AG09319 (cell line): ENCODE results near the gene HERC6.

Source experiments
- DNase-seq: peaks from one replicate; pipeline ENCODE4 v3.0.0-alpha.2; 2010; ENCODE audit warnings: low read depth; ENCODE audit errors: extremely low read depth
- TF ChIP-seq, protein P1 (sequence below): IDR thresholded peaks from 2 replicates; pipeline ENCODE4 v1.5.1; 2011; ENCODE audit warnings: low read depth, mild to moderate bottlenecking, inconsistent platforms, low read length, moderate library complexity

The HERC6 gene

DNA sequence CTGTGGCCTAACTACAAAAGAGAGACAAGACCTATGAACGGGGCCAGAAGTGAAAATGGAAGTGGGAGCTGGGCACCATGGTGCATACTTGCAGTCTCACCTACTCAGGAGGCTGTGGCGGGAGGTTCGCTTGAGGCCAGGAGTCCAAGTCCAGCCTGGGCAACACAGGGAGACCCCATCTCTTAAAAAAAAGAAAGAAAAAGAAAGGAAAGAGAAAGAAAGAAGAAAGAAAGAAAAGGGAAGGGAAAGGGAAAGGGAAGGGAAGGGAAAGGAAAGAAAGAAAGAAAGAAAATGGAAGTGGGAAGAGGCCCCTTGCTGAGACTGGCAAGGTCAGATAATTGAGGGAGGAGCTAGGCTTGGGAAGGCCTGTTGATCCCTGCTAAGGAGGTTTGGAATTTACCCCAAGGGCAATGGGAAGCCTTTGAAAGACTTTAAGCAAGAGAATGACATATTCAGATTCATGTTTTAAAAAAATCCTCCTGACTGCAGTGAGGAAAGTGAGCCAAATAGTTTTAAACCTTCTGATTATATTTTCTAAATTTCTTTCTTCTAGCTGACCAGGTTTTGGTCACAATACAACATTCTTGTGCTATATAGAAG is 60.6 kb downstream of the HERC6 start:
- no peak for DNase-seq
- TF ChIP-seq, protein P1, sequence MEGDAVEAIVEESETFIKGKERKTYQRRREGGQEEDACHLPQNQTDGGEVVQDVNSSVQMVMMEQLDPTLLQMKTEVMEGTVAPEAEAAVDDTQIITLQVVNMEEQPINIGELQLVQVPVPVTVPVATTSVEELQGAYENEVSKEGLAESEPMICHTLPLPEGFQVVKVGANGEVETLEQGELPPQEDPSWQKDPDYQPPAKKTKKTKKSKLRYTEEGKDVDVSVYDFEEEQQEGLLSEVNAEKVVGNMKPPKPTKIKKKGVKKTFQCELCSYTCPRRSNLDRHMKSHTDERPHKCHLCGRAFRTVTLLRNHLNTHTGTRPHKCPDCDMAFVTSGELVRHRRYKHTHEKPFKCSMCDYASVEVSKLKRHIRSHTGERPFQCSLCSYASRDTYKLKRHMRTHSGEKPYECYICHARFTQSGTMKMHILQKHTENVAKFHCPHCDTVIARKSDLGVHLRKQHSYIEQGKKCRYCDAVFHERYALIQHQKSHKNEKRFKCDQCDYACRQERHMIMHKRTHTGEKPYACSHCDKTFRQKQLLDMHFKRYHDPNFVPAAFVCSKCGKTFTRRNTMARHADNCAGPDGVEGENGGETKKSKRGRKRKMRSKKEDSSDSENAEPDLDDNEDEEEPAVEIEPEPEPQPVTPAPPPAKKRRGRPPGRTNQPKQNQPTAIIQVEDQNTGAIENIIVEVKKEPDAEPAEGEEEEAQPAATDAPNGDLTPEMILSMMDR = no peak

DNA sequence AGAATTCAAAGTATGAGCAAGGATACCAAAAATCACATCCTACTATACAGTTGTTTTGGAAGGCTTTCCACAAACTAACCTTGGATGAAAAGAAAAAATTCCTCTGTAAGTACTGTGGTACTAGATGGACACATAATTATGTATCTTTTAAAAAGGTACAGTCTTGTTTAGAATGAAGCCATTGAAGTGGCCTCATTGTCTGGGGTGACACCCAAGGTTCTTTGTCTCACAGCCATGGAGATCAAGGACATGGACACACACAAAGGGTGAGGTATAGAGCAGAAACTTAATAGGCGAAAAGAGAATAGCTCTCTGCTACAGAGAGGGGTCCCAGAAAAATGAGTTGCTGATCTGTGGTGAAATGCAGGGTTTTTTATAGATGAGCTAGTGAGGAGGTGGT is 61.5 kb downstream of the HERC6 start:
- TF ChIP-seq, protein P1 = no peak
- DNase-seq = no peak

DNA sequence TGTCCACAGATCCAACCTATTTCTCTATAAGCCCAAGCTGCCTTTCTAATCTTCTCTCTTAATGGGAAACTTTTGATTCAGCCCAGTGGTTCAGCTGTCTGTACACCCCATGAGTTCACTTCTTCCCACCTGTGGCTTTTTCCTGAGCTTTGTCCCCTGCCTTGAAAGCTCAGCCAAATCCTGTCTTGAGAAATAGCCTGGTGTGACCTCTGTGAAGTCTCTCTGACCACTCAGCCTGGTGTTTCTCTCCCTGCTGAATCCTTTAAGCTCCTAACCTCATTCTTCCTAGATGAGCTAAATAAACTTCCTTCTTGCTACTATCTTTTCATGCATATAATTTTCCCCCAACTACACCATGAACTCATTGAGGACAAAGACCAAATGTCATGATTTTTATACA is 63.0 kb downstream of the HERC6 start:
- TF ChIP-seq, protein P1 = no peak
- no peak for DNase-seq

DNA sequence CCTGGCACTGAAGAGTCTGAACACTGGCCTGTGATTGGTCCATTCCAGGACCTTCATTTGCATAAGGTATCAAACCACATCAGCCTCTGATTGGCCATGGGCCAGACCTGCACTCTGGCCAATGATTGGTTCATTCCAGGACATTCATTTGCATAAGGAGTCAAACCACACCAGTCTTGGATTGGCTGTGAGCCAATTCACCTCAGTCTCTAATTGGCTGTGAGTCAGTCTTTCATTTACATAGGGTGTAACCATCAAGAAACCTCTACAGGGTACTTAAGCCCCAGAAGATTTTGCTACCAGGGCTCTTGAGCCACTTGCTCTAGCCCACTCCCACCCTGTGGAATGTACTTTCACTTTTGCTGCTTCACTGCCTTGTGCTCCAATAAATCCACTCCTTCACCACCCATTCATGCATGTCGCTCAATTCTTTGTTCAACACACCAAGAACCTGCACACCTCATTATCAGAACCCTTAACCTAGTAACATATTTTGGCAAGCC is 64.1 kb downstream of the HERC6 start:
- TF ChIP-seq, protein P1 = no peak
- DNase-seq = no peak

DNA sequence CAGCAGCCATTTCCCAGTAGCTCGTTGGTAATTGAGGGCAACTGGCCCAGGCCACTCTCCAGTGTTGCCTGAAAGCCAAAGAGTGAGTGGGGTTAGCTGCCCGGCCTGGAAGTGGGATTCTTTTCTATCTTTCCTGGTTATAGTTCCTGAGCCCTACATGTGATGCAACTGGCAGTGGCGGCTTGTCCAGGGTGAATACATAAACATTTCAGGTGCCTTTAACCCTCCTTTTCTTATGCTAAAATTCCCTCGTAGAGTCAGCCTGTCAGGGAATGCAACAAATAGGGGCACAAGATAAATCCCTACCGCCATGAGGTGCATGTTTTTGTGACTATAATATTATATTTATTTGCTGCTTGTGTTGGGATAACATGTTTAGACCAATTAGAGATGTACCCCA is 64.8 kb downstream of the HERC6 start:
- no peak for DNase-seq
- TF ChIP-seq, protein P1 = no peak

DNA sequence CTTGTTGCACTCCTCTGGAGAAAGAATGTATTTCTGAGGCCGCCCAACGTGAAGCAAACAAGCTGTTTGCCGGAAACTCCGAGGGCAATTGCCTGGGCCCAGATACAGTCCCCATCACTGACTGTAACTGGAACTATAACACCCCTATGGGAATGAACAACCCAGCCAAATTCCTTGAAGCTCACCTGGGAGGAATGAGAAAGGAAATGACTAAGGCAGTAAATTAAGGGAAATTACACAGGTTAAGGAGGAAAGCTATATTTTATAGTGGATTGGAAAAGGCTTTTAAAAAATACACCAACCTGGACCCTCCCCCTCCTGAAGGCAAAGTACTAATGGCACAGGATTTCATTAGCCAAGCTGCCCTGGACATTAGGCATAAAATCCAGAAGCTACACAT is 66.6 kb downstream of the HERC6 start:
- DNase-seq = no peak
- TF ChIP-seq, protein P1 = no peak

DNA sequence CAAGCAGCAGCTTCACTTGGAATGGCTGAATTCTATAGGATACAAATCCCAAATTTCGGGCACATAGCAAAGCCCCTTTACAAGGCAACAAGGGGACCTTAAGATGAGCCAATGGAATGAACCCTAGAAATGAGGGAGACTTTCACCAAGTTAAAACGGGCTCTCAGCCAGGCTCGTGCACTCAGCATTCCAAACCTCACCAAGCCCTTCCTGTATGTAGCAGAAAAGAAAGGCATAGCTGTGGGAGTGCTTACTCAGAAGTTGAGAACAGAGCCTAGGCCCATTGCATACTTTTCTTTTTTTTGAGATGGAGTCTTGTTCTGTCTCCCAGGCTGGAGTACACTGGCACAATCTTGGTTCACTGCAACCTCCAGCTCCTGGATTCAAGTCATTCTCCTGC is 67.5 kb downstream of the HERC6 start:
- no peak for DNase-seq
- TF ChIP-seq, protein P1 = no peak
